Measurements from ENCODE around the gene GREB1.

GREB1 gene

GRCh38 chr2:11539317-11540147, 5.7 kb downstream of the GREB1 start:
- DNase-seq (ENCODE audit: low spot score) = no peak

- DNase-seq (ENCODE audit: low spot score) = no peak
These were observed 6.5 kb downstream of the GREB1 start for GRCh38 chr2:11540148-11540995.

- DNase-seq (ENCODE audit: low spot score) = no peak
These were observed 7.3 kb downstream of the GREB1 start for GRCh38 chr2:11540996-11541692.

- DNase-seq (ENCODE audit: low spot score) = no peak
These were observed 7.9 kb downstream of the GREB1 start for GRCh38 chr2:11541693-11542274.

GRCh38 chr2:11542275-11542819, 8.5 kb downstream of the GREB1 start:
- no peak for DNase-seq (ENCODE audit: low spot score)

GRCh38 chr2:11543337-11544216, 9.7 kb downstream of the GREB1 start:
- DNase-seq (ENCODE audit: low spot score) = no peak

- DNase-seq (ENCODE audit: low spot score) = no peak
These were observed 12.2 kb downstream of the GREB1 start for GRCh38 chr2:11546072-11546471.

- no peak for DNase-seq (ENCODE audit: low spot score)
These were observed 14.2 kb downstream of the GREB1 start for GRCh38 chr2:11547912-11548497.

- no peak for DNase-seq (ENCODE audit: low spot score)
These were observed 16.5 kb downstream of the GREB1 start for GRCh38 chr2:11550302-11550701.

GRCh38 chr2:11550901-11551568, 17.2 kb downstream of the GREB1 start:
- no peak for DNase-seq (ENCODE audit: low spot score)

GRCh38 chr2:11551569-11552259, 17.9 kb downstream of the GREB1 start:
- DNase-seq (ENCODE audit: low spot score) = no peak

GRCh38 chr2:11552260-11552638, 18.4 kb downstream of the GREB1 start:
- no peak for DNase-seq (ENCODE audit: low spot score)

GRCh38 chr2:11553661-11554398, 20.0 kb downstream of the GREB1 start:
- no peak for DNase-seq (ENCODE audit: low spot score)

- DNase-seq (ENCODE audit: low spot score) = no peak
These were observed 20.5 kb downstream of the GREB1 start for GRCh38 chr2:11554399-11554716.

GRCh38 chr2:11556101-11556806, 22.4 kb downstream of the GREB1 start:
- no peak for DNase-seq (ENCODE audit: low spot score)

GRCh38 chr2:11558214-11558886, 24.5 kb downstream of the GREB1 start:
- no peak for DNase-seq (ENCODE audit: low spot score)

- no peak for DNase-seq (ENCODE audit: low spot score)
These were observed 25.4 kb downstream of the GREB1 start for GRCh38 chr2:11559066-11559785.
